Neural cell (in vitro differentiated cells): ENCODE measurements around the gene C4A.

Experiments
- CTCF ChIP-seq: fragments of 450-650 bp; IDR thresholded peaks from 2 replicates; pipeline ENCODE4 v1.5.1; 2014; ENCODE audit warnings: antibody characterized with exemption, mild to moderate bottlenecking, moderate library complexity; ENCODE audit not compliant: poor library complexity, severe bottlenecking
- EZH2 ChIP-seq: fragments of 200-600, 300-800 bp; shearing (Covaris generic), sonication (generic); IDR thresholded peaks from 2 replicates; pipeline ENCODE4 v1.6.1; 2014; ENCODE audit warnings: antibody characterized with exemption, low read length, borderline replicate concordance, mild to moderate bottlenecking; ENCODE audit not compliant: insufficient read depth, poor library complexity, severe bottlenecking
- MXI1 ChIP-seq: fragments of 450-650 bp; conservative IDR thresholded peaks from 2 replicates; pipeline ENCODE4 v1.6.1; 2014; ENCODE audit warnings: antibody characterized with exemption, mild to moderate bottlenecking; ENCODE audit not compliant: poor library complexity, severe bottlenecking
- RAD21 ChIP-seq: fragments of 450-650 bp; conservative IDR thresholded peaks from 2 replicates; pipeline ENCODE4 v1.6.1; 2014; ENCODE audit warnings: antibody characterized with exemption, mild to moderate bottlenecking, moderate library complexity
- SMC3 ChIP-seq: fragments of 450-650 bp; conservative IDR thresholded peaks from 2 replicates; pipeline ENCODE4 v1.6.1; 2014; ENCODE audit warnings: antibody characterized with exemption, mild to moderate bottlenecking, moderate library complexity; ENCODE audit not compliant: poor library complexity

GRCh38 chr6:31958741-31959739 is 22.8 kb upstream of the C4A start, which contains the start of the genes NELFE and SKIC2:
- TF ChIP-seq SMC3: peak; percentile 56
- no peak for TF ChIP-seq EZH2
- TF ChIP-seq CTCF: no peak
- TF ChIP-seq RAD21: no peak
- TF ChIP-seq MXI1: peak; percentile 88
